T-cell (primary cell): ENCODE data around the gene FADS1. TPM values are rescaled to one million over a fixed set of nuclear protein-coding genes. Genes with fewer than 3 reads are reported as not detected.

Experiments used
- ATAC-seq, 4 experiments: fragments of 200-7000 bp in 3 of 4; fragments of 150-1000 bp in 1 of 4; cut with Tn5 transposase; replicated peaks in 1 of 4; 1 replicate in 3 of 4; 2 replicates in 1 of 4; pipeline ENCODE4 v1.10.0; 2021; ENCODE audit warnings: moderate library complexity in 3 of 4, mild to moderate bottlenecking in 2 of 4, moderate number of reproducible peaks in 1 of 4
- CTCF ChIA-PET, 2 donors: fragments of 300-600 bp; sonication (Branson Sonifier 250); formaldehyde crosslinking; loops; one replicate each; lab custom pipeline; 2022; ENCODE audit warnings: antibody characterized with exemption in 2 of 2; lab: Charles Lee
- POLR2A ChIA-PET, 2 donors: fragments of 300-600 bp; sonication (Branson Sonifier 250); formaldehyde crosslinking; loops; one replicate each; lab custom pipeline; 2022; ENCODE audit warnings: antibody characterized with exemption in 2 of 2; lab: Charles Lee
- DNase-seq, 35 experiments: peaks; one replicate each; pipeline versions ENCODE4 v3.0.0 to v3.0.0-alpha.2; 2013 to 2023
- H3K27ac ChIP-seq: one replicate; pipeline ENCODE4 v1.5.1; 2013; ENCODE audit warnings: low read length
- H3K27me3 ChIP-seq, 2 experiments: replicated peaks in 1 of 2; 1 replicate in 1 of 2; 2 replicates in 1 of 2; pipeline versions ENCODE4 v1.6.1 to v1.7.0; 2013; ENCODE audit warnings: low read length in 1 of 2, mixed read lengths in 1 of 2; ENCODE audit not compliant: control insufficient read depth in 2 of 2, insufficient read depth in 2 of 2; ENCODE audit errors: extremely low read depth in 1 of 2
- H3K36me3 ChIP-seq, 2 donors: 1 replicate in 1 of 2; 2 replicates in 1 of 2; pipeline versions ENCODE4 v1.6.1 to v1.7.0; 2013; ENCODE audit warnings: low read length in 1 of 2; ENCODE audit not compliant: control insufficient read depth in 2 of 2, insufficient read depth in 1 of 2; ENCODE audit errors: extremely low read depth in 1 of 2
- H3K4me1 ChIP-seq, 2 experiments: 1 replicate in 1 of 2; 2 replicates in 1 of 2; pipeline versions ENCODE4 v1.6.1 to v1.7.0; 2013; ENCODE audit warnings: low read length in 2 of 2, mixed read lengths in 1 of 2; ENCODE audit not compliant: insufficient read depth in 2 of 2, control insufficient read depth in 1 of 2; ENCODE audit errors: extremely low read depth in 1 of 2
- H3K4me3 ChIP-seq, 2 donors: 1 replicate in 1 of 2; 2 replicates in 1 of 2; pipeline versions ENCODE4 v1.5.1 to v1.7.0; 2013; ENCODE audit warnings: mild to moderate bottlenecking in 2 of 2, low read length in 1 of 2, moderate library complexity in 1 of 2; ENCODE audit not compliant: control insufficient read depth in 1 of 2; ENCODE audit errors: extremely low read depth in 1 of 2
- H3K9me3 ChIP-seq: 2 replicates; pipeline ENCODE4 v1.7.0; 2013
- H3K27ac Mint-ChIP-seq, 2 donors: one replicate each; pipeline ENCODE4 v1.8.0; 2020 to 2021; ENCODE audit warnings: mild to moderate bottlenecking in 2 of 2, mixed read lengths in 2 of 2
- H3K27me3 Mint-ChIP-seq, 2 donors: one replicate each; pipeline ENCODE4 v1.8.0; 2021 to 2022; ENCODE audit warnings: mixed read lengths in 2 of 2
- H3K36me3 Mint-ChIP-seq: one replicate; pipeline ENCODE4 v1.8.0; 2021; ENCODE audit warnings: mixed read lengths
- H3K4me1 Mint-ChIP-seq, 3 donors: one replicate each; pipeline ENCODE4 v1.8.0; 2020 to 2022; ENCODE audit warnings: mixed read lengths in 3 of 3, mild to moderate bottlenecking in 1 of 3
- H3K4me3 Mint-ChIP-seq, 3 donors: one replicate each; pipeline ENCODE4 v1.8.0; 2020 to 2022; ENCODE audit warnings: mild to moderate bottlenecking in 3 of 3, mixed read lengths in 3 of 3, moderate library complexity in 3 of 3
- H3K9me3 Mint-ChIP-seq, 3 donors: one replicate each; pipeline ENCODE4 v1.8.0; 2020 to 2022; ENCODE audit warnings: mixed read lengths in 3 of 3
- WGBS: methylation state at CpG from one replicate; pipeline ENCODE4 v1.1.5; 2013; ENCODE audit warnings: missing lambda C conversion rate; ENCODE audit not compliant: insufficient coverage; 5-methylcytosine and 5-hydroxymethylcytosine counted together
- total RNA-seq, 35 experiments: library from RNA in 6 of 35; stranded (reverse) in 6 of 35; fragments of 120-200 nt in 1 of 35; gene quantifications; one replicate each; pipeline versions ENCODE4 v1.2.1 to v1.2.4 and lab custom pipeline; 2013 to 2026

Gene FADS1
- total RNA-seq, 5 donors from 2014 or later (not counting 1 experiment from before 2014, with no cell fraction given), result 1.9 to 8.8 (median 2.9) TPM

DNA sequence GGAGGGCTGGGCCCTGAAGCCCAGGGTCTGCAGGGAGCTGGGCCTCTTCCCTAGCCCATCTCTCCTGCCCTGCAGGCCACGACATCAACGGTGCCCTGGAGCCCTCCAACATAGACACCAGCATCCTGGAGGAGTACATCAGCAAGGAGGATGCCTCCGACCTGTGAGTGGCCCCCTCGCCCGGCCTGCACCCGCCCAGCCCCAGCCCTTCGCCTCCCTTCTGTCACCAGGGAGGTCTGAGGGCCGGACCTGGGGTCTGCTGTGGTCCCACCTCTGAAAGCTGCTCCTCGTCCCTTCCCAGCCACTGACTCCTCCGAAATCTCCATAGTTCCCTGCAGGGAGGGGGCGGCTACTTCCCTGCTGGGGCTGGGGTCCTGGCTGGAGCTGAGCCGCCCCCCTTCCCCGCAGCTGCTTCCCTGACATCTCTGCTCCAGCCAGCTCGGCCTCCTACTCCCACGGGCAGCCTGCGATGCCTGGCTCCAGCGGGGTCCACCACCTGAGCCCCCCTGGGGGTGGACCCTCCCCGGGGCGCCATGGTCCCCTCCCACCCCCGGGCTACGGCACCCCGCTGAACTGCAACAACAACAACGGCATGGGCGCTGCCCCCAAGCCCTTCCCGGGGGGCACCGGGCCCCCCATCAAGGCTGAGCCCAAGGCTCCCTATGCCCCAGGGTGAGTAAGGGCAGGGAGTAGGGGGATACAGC is 51.1 kb downstream of the FADS1 start:
- DNase-seq (no peak), ATAC-seq (no peak)
- POLR2A ChIA-PET, result interaction anchor here in 1 of 2 donors (0.5 kb wide), 1 partner anchor 274 kb away, joined by 3 read pairs; no protein-coding TSS in a partner anchor
- no peak overlapping the region for H3K4me3 Mint-ChIP-seq
- Histone ChIP-seq H3K36me3 (no peaks in the 10 kb centered on the region), H3K4me1 (no peaks in the 10 kb centered on the region), H3K4me3 (no peak overlapping the region), H3K27me3 (peaks cover 0 to 19% of the 10 kb centered on the region in 2 experiments), H3K9me3 (no peaks in the 10 kb centered on the region), H3K27ac (no peak overlapping the region)
- peaks cover 5 to 6% of the 10 kb centered on the region in 2 donors for H3K27me3 Mint-ChIP-seq
- H3K4me1 Mint-ChIP-seq, result no peaks in the 10 kb centered on the region
- CTCF ChIA-PET, result no interaction called here
- H3K9me3 Mint-ChIP-seq, result no peaks in the 10 kb centered on the region
- no peak overlapping the region for H3K27ac Mint-ChIP-seq
- H3K36me3 Mint-ChIP-seq, result no peaks in the 10 kb centered on the region
- WGBS, result 88% methylated on average over 15 of the region's 26 CpGs

DNA sequence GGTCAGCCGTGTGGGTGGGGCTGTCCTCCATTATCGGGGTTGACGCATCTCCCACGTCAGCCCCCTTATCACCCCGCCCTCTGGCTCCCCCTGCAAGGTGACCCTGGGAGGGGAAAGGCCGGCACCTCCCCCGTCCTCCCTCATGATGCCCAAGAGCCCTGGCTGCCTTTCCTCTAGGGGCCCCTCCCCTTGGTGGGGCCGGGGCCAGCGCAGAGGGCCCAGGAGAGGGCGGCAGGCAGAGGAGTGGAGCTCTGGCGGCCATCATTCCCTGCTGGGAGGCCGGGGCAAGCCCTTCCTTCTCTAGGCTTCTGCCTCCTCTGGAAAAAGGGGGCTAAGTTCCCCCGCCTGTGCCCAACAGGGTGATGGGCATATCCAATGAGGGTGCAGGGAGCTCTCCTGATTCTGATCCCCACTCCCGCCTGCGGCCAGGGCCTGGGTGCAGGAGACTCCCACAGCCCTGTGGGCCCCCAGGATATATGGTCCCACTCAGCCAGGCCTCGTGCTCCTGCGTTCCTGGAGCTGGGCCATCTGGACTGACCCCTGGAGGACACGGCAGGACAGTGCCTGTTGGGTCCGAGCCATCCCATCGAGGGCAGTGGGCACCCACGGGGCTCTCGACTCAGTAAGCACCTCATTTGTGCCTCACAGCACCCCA is 52.1 kb downstream of the FADS1 start:
- Histone ChIP-seq H3K4me1 (no peaks in the 10 kb centered on the region), H3K36me3 (no peaks in the 10 kb centered on the region), H3K9me3 (no peaks in the 10 kb centered on the region), H3K27me3 (peaks cover 0 to 19% of the 10 kb centered on the region in 2 experiments), H3K27ac (no peak overlapping the region), H3K4me3 (no peak overlapping the region)
- no peaks in the 10 kb centered on the region for H3K4me1 Mint-ChIP-seq
- CTCF ChIA-PET, result no interaction called here
- ATAC-seq (no peak), DNase-seq (no peak)
- POLR2A ChIA-PET, result no interaction called here
- 97% methylated on average over 8 of the region's 22 CpGs for WGBS
- no peaks in the 10 kb centered on the region for H3K36me3 Mint-ChIP-seq
- peaks cover 6 to 10% of the 10 kb centered on the region in 2 donors for H3K27me3 Mint-ChIP-seq
- no peak overlapping the region for H3K27ac Mint-ChIP-seq
- no peak overlapping the region for H3K4me3 Mint-ChIP-seq
- H3K9me3 Mint-ChIP-seq, result no peaks in the 10 kb centered on the region

DNA sequence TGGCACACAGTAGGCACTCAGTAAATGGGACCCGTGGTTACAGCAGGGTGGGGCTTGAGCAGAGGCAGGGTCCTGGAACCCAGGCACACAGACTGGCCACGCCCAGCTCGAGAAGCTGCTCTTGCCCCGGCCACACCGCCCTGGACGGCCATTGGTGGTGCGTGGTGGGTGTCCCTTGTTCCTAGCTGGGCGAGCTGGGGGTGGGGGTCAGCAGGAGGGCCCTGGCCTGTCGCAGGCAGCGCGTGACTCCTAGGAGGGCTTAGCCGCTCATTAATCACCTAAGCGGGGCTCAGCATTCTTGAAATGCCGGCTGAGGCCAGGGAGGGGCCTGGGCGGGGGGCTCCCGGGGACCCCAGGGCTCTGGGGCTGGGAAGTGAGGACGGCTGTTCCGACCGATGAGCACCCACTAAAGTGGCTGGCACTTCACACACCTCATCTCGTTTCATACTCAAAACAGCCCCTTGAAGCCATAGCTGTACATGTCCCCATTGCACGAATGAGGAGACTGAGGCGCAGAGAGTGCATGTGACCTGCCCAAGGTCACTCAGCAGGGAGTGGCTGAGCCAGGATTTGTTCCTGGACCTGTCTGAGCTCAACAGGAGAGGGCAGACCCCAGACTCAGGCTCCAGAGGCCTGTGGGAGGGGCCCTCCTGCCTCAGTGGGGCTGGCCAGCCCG is 52.7 kb downstream of the FADS1 start:
- POLR2A ChIA-PET, result no interaction called here
- H3K36me3 ChIP-seq, result no peaks in the 10 kb centered on the region
- WGBS, result 83% methylated on average over 17 of the region's 23 CpGs
- Mint-ChIP-seq H3K36me3 (no peaks in the 10 kb centered on the region), H3K27me3 (peaks cover 6 to 10% of the 10 kb centered on the region in 2 donors), H3K4me1 (no peaks in the 10 kb centered on the region), H3K9me3 (no peaks in the 10 kb centered on the region), H3K27ac (no peak overlapping the region), H3K4me3 (no peak overlapping the region)
- no peak overlapping the region for H3K4me3 ChIP-seq
- no peaks in the 10 kb centered on the region for H3K9me3 ChIP-seq
- CTCF ChIA-PET, result no interaction called here
- H3K27ac ChIP-seq, result no peak overlapping the region
- no peaks in the 10 kb centered on the region for H3K4me1 ChIP-seq
- DNase-seq (no peak), ATAC-seq (no peak)
- H3K27me3 ChIP-seq, result peaks cover 0 to 19% of the 10 kb centered on the region in 2 experiments

DNA sequence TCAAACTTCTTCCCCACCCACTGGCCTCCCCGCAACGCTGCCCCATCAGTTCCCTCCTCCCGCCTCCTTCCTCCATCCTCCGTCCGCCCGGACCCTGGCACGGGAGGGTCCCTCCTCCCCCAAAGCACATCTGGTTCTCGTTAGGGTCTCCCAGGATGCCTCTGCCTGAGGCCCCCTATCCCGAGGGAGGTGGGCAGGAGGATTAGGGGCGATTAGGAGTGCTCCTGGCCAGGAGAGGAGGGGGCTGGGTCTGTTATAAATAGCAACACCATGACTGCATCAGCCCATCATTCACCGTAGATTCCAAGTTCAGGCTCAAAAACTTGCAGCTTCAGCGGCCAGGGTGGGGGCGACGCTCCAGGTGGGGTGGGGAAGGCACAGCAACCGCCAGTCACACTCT is 54.0 kb downstream of the FADS1 start:
- WGBS, result 71% methylated on average over 4 of the region's 15 CpGs

DNA sequence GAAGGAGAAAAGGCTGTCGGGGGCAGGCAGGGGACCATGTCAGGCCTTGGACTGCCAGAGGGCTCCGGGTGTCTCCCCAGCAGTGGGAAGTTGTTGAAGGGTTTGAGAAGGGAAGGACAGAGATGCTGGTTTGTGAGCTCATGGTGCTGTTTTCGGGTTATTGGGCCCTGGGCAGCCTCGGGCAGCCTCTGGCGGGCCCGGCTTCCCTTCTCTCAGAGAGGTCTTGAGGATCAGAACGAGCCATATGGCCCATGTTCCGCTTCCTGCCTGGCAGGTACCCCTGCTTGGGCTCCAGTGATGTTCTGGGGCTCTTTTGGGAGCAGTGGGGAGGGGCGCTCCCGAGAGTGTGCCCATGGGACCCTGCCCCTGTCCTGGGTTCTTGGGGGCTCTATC is 54.6 kb downstream of the FADS1 start:
- peaks cover 0 to under 1% (median 0%) of the 10 kb centered on the region in 3 donors for H3K4me1 Mint-ChIP-seq
- Histone ChIP-seq H3K36me3 (no peaks in the 10 kb centered on the region), H3K27me3 (peaks cover 0 to 19% of the 10 kb centered on the region in 2 experiments), H3K4me3 (no peak overlapping the region), H3K4me1 (no peaks in the 10 kb centered on the region), H3K9me3 (no peaks in the 10 kb centered on the region), H3K27ac (no peak overlapping the region)
- H3K4me3 Mint-ChIP-seq, result no peak overlapping the region
- CTCF ChIA-PET, result no interaction called here
- WGBS, result 62% methylated on average over 7 of the region's 10 CpGs
- ATAC-seq (no peak), DNase-seq (no peak)
- POLR2A ChIA-PET, result no interaction called here
- H3K27me3 Mint-ChIP-seq, result peaks cover 6 to 10% of the 10 kb centered on the region in 2 donors
- H3K36me3 Mint-ChIP-seq, result no peaks in the 10 kb centered on the region
- H3K27ac Mint-ChIP-seq, result no peak overlapping the region
- H3K9me3 Mint-ChIP-seq, result no peaks in the 10 kb centered on the region

More for the DNA sequence above, 54.0 kb downstream of the FADS1 start:
- Histone ChIP-seq H3K4me1 (no peaks in the 10 kb centered on the region), H3K27me3 (peaks cover 0 to 19% of the 10 kb centered on the region in 2 experiments), H3K27ac (no peak overlapping the region), H3K9me3 (no peaks in the 10 kb centered on the region), H3K36me3 (no peaks in the 10 kb centered on the region), H3K4me3 (no peak overlapping the region)
- Mint-ChIP-seq H3K36me3 (no peaks in the 10 kb centered on the region), H3K27ac (no peak overlapping the region), H3K27me3 (peaks cover 6 to 10% of the 10 kb centered on the region in 2 donors), H3K9me3 (no peaks in the 10 kb centered on the region), H3K4me3 (no peak overlapping the region), H3K4me1 (no peaks in the 10 kb centered on the region)
- ATAC-seq (no peak), DNase-seq (no peak)
- ChIA-PET CTCF (interaction anchor here in 1 of 2 donors (0.6 kb wide), 1 partner anchor 90 kb away, joined by 3 read pairs; no protein-coding TSS in a partner anchor), POLR2A (no interaction called here)

DNA sequence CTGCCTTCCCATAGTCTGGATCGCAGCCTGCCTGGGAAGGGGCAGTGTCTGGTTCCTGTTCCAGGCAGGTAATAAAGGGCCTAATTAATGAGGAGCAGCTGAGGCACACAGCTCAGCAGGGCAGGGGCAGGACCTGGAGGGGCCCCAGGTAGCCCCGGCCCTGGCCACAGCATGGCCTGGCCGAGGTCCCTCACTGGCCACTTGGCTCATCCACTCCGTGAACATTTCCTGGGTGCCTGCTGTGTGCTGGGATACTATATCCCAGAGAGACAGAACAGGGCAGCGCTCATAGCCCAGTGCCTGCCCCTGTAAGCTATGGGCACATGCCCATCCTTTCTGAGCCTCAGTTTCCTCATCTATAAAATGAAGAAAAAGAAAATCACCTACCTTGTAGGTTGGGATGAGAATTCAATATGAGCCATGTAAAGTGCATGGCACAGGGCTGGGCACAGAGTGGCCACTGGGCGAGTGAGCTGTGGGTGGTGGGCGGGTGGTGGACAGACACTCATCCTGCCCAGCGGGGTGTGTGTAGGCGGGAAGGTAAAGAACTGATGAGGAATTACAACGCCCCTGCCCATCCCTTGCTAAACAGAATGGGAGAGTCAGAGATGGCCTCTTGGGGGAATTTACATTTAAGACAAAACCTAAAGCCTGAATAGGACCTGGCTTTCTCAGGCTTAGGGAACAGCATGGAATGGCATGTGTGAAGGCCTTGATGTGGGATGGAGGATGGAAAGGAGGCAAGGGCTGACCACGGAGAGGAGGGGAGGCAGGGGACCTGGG is 55.2 kb downstream of the FADS1 start:
- H3K36me3 ChIP-seq, result no peaks in the 10 kb centered on the region
- CTCF ChIA-PET, result no interaction called here
- 90% methylated on average over 6 of the region's 11 CpGs for WGBS
- Mint-ChIP-seq H3K4me3 (no peak overlapping the region), H3K27me3 (peaks cover 6 to 10% of the 10 kb centered on the region in 2 donors), H3K9me3 (no peaks in the 10 kb centered on the region), H3K36me3 (no peaks in the 10 kb centered on the region), H3K4me1 (peaks cover 0 to 5% (median under 1%) of the 10 kb centered on the region in 3 donors), H3K27ac (no peak overlapping the region)
- ATAC-seq (no peak), DNase-seq (no peak)
- H3K4me3 ChIP-seq, result no peak overlapping the region
- no peak overlapping the region for H3K27ac ChIP-seq
- POLR2A ChIA-PET, result no interaction called here
- H3K4me1 ChIP-seq, result peaks cover 0 to 2% of the 10 kb centered on the region in 2 experiments
- no peaks in the 10 kb centered on the region for H3K9me3 ChIP-seq
- peaks cover 0 to 19% of the 10 kb centered on the region in 2 experiments for H3K27me3 ChIP-seq
